Breast epithelium (tissue), 4 donors: ENCODE measurements around the gene LRRC57. TPM values are rescaled to one million over a fixed set of nuclear protein-coding genes. Genes with fewer than 3 reads are reported as not detected.

Experiments
- DNase-seq, 2 donors: peaks; one replicate each; pipeline ENCODE4 v3.0.0-alpha.2; 2019; ENCODE audit warnings: low spot score in 2 of 2
- H3K27ac ChIP-seq, 2 donors: fragments of 200-600 bp; sonication (generic) in 1 of 2; one replicate each; pipeline ENCODE4 v1.5.1; 2016 to 2019; ENCODE audit warnings: mild to moderate bottlenecking in 1 of 2
- H3K27me3 ChIP-seq, 2 donors: fragments of 200-600 bp; sonication (generic) in 1 of 2; one replicate each; pipeline versions ENCODE4 v1.5.1 to v1.6.0; 2017 to 2019; ENCODE audit warnings: control low read depth in 1 of 2, mild to moderate bottlenecking in 1 of 2
- H3K36me3 ChIP-seq: fragments of 200-600 bp; one replicate; pipeline ENCODE4 v1.5.1; 2019
- H3K4me1 ChIP-seq, 2 donors: fragments of 200-600 bp; sonication (generic); one replicate each; pipeline ENCODE4 v1.5.1; 2016 to 2019; ENCODE audit warnings: control low read depth in 1 of 2
- H3K4me3 ChIP-seq, 3 donors: fragments of 200-600 bp; sonication (generic); 1 replicate in 2 of 3; 2 replicates in 1 of 3; pipeline ENCODE4 v1.5.1; 2016 to 2019; ENCODE audit warnings: mild to moderate bottlenecking in 3 of 3, moderate library complexity in 2 of 3
- H3K9me3 ChIP-seq, 2 donors: fragments of 200-600 bp; sonication (generic) in 1 of 2; one replicate each; pipeline ENCODE4 v1.5.1; 2016 to 2019; ENCODE audit warnings: control low read depth in 1 of 2
- CTCF ChIP-seq, 3 donors: fragments of 450-650 bp; IDR thresholded peaks; one replicate each; pipeline ENCODE4 v1.5.1; 2016 to 2017; ENCODE audit warnings: antibody characterized with exemption in 3 of 3, mild to moderate bottlenecking in 3 of 3, moderate library complexity in 3 of 3
- POLR2A ChIP-seq: fragments of 450-650 bp; IDR thresholded peaks from one replicate; pipeline ENCODE4 v1.6.1; 2016; ENCODE audit warnings: antibody characterized with exemption, mild to moderate bottlenecking, moderate library complexity
- POLR2AphosphoS5 ChIP-seq, 3 donors: sonication (generic); formaldehyde crosslinking; IDR thresholded peaks; one replicate each; pipeline ENCODE4 v1.6.1; 2017; ENCODE audit warnings: antibody characterized with exemption in 3 of 3
- intact Hi-C: fragments of 100-400 bp; cut with DNase I; formaldehyde crosslinking; loops from one replicate; pipeline ENCODE4 v1.15.1; 2023; ENCODE audit warnings: low total_unique reads
- total RNA-seq, 3 donors: library from RNA; depleted of rRNA; stranded (reverse); fragments of >200 nt; gene quantifications; one replicate each; pipeline ENCODE4 v1.1.0, GENCODE V29; 2016

The LRRC57 gene
- total RNA-seq, 3 donors from 2014 or later: 20.3 to 23.3 (median 23.3) TPM

GRCh38 chr15:42504631-42505030 lies 44.0 kb downstream of the LRRC57 start:
- no peak for DNase-seq
- no peaks in the 10 kb centered on the region for H3K27me3 ChIP-seq
- H3K4me3 ChIP-seq: no peak overlapping the region
- no peak overlapping the region for H3K27ac ChIP-seq
- no peaks in the 10 kb centered on the region for H3K4me1 ChIP-seq
- TF ChIP-seq POLR2AphosphoS5 (IDR thresholded peaks at IDR 0.05) (no peak), CTCF (IDR thresholded peaks at IDR 0.05) (no peak), POLR2A (no peak)
- no peaks in the 10 kb centered on the region for H3K9me3 ChIP-seq
- intact Hi-C loops: loop anchor here (5.0 kb wide), 1 partner anchor 273 kb away; no protein-coding TSS in a partner anchor
- H3K36me3 ChIP-seq: no peaks in the 10 kb centered on the region

GRCh38 chr15:42503825-42504224 lies 44.8 kb downstream of the LRRC57 start:
- no peak for DNase-seq
- Histone ChIP-seq H3K9me3 (no peaks in the 10 kb centered on the region), H3K4me1 (no peaks in the 10 kb centered on the region), H3K27ac (no peak overlapping the region), H3K4me3 (no peak overlapping the region), H3K27me3 (no peaks in the 10 kb centered on the region), H3K36me3 (no peaks in the 10 kb centered on the region)
- intact Hi-C loops: no loop called here
- no peak for TF ChIP-seq CTCF (IDR thresholded peaks at IDR 0.05)

- no peak overlapping the region for H3K27ac ChIP-seq
- no peak for TF ChIP-seq CTCF (IDR thresholded peaks at IDR 0.05)
- no peak for TF ChIP-seq POLR2A
Observed at GRCh38 chr15:42502477-42502876, 46.1 kb downstream of the LRRC57 start.

GRCh38 chr15:42499858-42500609 lies 48.6 kb downstream of the LRRC57 start:
- Histone ChIP-seq H3K36me3 (no peaks in the 10 kb centered on the region), H3K27ac (peak overlapping the region; percentile 65 to 75), H3K4me3 (no peak overlapping the region), H3K4me1 (peaks cover 0 to 5% of the 10 kb centered on the region in 2 donors), H3K9me3 (no peaks in the 10 kb centered on the region), H3K27me3 (no peaks in the 10 kb centered on the region)
- DNase-seq: no peak
- TF ChIP-seq POLR2AphosphoS5 (IDR thresholded peaks at IDR 0.05): no peak
- no peak for TF ChIP-seq POLR2A
- no peak for TF ChIP-seq CTCF (IDR thresholded peaks at IDR 0.05)
- intact Hi-C loops: no loop called here

More at GRCh38 chr15:42502477-42502876, 46.1 kb downstream of the LRRC57 start:
- no peak for DNase-seq
- no peaks in the 10 kb centered on the region for H3K4me1 ChIP-seq
- no peaks in the 10 kb centered on the region for H3K27me3 ChIP-seq
- no peaks in the 10 kb centered on the region for H3K9me3 ChIP-seq
- H3K4me3 ChIP-seq: no peak overlapping the region
- intact Hi-C loops: no loop called here
- no peaks in the 10 kb centered on the region for H3K36me3 ChIP-seq

- Histone ChIP-seq H3K27ac (peak overlapping the region; percentile 65 to 75), H3K9me3 (no peaks in the 10 kb centered on the region), H3K4me3 (no peak overlapping the region), H3K36me3 (no peaks in the 10 kb centered on the region), H3K4me1 (peaks cover 0 to 11% of the 10 kb centered on the region in 2 donors), H3K27me3 (no peaks in the 10 kb centered on the region)
- no peak for DNase-seq
- TF ChIP-seq POLR2AphosphoS5 (IDR thresholded peaks at IDR 0.05): no peak
- TF ChIP-seq CTCF (IDR thresholded peaks at IDR 0.05): no peak
- TF ChIP-seq POLR2A: no peak
- intact Hi-C loops: no loop called here
Observed at GRCh38 chr15:42498212-42499068, 50.2 kb downstream of the LRRC57 start.
